ENCODE results near the gene PTGDR2.

- TF ChIP-seq CTCF (IDR thresholded peaks at IDR 0.05; ENCODE audit: insufficient read depth, low read length) (no peak), POLR2AphosphoS5 (IDR thresholded peaks at IDR 0.05; ENCODE audit: low read depth) (no peak)
These were observed 16.6 kb upstream of the PTGDR2 start for GRCh38 chr11:60872124-60872960.

Measured in HL-60 (cell line).